GM10847 (cell line): ENCODE results near the gene MARF1.

Source experiments
- POLR2A ChIP-seq: IDR thresholded peaks from 2 replicates; pipeline ENCODE4 v1.6.1; 2011; ENCODE audit not compliant: insufficient read length; ENCODE audit errors: extremely low read depth

The MARF1 gene

GRCh38 chr16:15660203-15660601 is 17.2 kb upstream of the MARF1 start:
- no peak for TF ChIP-seq POLR2A

DNA sequence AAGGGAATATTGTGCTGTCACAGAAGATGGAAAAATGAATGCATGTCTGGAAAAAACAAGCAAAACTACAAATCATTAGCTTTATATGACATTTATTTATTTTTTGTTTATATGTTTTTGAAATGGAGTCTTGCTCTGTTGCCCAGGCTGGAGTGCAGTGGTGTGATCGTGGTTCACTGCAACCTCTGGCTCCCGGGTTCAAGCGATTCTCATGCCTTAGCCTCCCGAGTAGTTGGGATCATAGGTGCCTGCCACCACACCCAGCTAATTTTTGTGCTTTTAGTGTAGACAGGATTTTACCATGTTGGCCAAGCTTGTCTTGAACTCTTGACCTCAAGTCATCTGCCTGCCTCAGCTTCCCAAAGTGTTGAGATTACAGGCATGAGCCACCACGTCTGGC is 15.6 kb upstream of the MARF1 start:
- no peak for TF ChIP-seq POLR2A

GRCh38 chr16:15658149-15658548 is 15.2 kb upstream of the MARF1 start:
- TF ChIP-seq POLR2A, result no peak

DNA sequence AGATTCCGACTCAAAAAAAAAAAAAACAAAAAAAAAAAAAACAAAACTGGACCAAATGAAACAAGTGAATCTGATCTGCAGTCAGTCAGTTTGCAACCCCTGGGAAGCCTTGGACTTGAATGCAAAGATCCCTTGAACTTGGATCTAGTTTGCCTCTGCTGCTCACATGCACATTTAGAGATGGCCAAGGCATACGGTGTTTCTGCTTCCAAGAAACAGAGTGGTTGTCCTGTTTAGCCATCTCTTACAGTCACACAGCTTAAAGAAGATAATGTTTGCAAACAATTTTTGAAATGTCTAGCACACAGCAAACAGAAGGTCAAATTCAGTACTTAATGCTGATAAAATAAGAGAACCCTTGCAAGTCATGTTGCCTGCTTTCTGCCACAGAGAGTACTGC is 11.6 kb upstream of the MARF1 start:
- TF ChIP-seq POLR2A, result no peak

GRCh38 chr16:15653227-15653626 is 10.3 kb upstream of the MARF1 start:
- TF ChIP-seq POLR2A, result no peak

DNA sequence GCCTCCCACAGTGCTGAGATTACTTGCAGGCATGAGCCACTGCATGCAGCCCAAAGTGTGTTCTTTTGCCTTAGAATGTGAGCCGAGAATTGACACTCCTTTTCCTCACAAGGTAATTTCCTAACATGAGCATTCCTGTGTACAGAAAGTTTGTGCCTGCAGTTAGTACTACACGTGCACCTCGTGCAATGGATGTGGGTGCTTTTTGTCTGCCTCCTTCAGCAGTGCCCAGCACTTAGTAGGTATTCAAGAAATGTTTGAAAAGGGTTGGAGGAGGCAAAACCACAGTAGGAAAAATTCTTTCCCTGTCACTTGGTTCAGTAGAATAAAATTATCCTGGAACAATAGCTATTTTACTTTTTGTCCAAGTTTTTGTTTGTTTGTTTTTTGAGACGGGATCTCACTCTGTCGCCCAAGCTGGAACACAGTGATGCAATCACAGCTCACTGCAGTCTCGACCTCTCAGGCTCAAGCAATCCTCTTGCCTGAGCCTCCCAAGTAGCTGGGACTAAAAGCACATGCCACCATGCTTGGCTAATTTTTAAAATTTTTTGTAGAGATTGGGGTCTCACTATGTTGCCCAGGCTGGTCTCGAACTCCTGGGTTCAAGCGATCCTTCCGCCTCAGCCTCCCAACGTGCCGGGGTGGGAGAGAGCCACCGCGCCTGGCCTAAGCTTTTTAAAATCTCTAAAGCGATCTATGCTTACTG is 9.5 kb upstream of the MARF1 start:
- TF ChIP-seq POLR2A, result no peak

GRCh38 chr16:15650698-15651171 is 7.8 kb upstream of the MARF1 start:
- no peak for TF ChIP-seq POLR2A

DNA sequence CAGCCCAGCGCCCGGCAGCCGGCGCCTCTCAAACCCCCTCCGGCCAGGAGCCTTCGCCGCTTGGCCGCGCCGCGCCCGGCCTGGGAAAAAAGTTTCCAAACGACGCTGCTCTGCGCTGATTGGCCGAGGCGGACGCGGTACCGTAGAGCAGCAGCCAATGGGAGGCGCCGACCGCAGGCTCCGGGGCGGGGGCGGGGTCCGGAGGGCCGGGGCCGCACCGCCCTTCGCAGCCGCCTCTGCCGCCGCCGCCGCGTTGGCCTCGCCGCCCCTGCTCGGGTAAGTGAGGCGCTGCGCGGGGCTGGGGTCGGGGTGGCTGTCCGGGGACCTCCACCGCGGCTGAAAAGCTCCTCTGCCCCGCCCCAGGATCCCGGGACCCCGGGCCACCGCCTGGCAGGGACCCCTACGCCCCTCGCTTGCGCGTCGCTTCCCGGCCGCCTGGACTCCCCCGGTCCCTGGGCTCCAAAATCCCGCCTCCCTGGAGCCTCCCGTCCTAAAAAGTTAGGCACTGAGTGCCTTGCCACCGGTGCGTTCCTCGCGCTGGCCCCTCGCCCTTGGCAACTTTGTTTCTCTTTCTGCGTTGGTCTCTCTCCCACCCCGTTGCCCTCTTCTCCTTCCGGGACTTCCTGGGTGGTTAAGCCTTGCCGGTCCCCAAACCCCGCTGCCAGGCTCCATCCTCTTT is 7.2 kb upstream of the MARF1 start, which contains the start of gene NDE1:
Gene NDE1 (plus strand): TSS at position 227 of the 679 bp plus-strand sequence. CDS start 14,534 bp downstream, outside the sequence.
- peak; percentile 66 for TF ChIP-seq POLR2A

DNA sequence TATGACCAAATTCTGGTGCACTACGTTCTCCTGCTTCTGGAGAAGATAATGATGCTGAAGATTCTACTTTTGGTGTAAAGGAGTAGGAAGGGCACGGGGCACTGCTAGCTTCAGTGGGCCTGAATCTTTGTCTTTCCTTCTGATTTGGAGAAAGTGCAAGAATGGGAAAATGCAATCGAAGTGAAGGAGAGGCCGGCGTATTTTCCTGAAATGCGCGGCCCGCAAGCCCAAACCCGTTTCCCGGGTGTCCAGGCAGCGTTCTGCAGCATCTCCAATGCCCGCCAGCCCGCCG is 6.7 kb upstream of the MARF1 start:
- no peak for TF ChIP-seq POLR2A

- no peak for TF ChIP-seq POLR2A
Measured at GRCh38 chr16:15648135-15648730, 5.3 kb upstream of the MARF1 start.

DNA sequence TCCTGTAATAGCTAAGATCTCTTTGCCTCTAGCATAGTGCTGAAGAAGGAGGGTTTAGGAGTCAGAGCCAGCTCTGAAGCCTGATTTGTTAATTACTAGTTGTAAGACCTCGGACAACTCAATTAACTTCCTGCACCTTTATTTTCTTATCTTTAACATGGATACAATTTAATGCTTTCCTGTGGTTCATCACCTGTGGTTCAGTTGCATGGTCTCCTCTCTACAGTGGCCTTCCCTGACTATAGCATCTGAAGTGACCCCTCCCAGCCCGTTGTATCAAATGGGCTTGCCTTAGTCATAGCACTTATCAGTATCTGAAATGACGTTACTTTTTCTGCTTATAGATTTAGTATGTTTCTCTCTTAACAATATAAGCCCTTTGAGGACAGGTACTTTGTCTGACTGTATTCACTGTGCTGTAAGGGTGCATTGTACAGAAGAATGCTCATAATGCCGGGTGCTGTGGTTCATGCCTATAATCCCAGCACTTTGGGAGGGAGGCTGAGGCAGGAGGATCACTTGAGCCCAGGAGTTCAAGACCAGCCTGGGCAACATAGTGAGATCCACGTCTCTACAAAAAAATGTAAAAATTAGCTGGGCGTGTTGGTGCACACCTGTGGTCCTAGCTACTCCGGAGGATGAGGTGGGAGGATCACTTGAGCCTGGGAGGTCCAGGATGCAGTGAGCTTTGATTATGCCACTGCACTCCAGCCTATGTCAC is 4.5 kb upstream of the MARF1 start:
- TF ChIP-seq POLR2A, result no peak

- TF ChIP-seq POLR2A, result no peak
Measured at GRCh38 chr16:15644267-15644961, 1.5 kb upstream of the MARF1 start.

GRCh38 chr16:15643946-15644250 is 944 bp upstream of the MARF1 start:
- no peak for TF ChIP-seq POLR2A

DNA sequence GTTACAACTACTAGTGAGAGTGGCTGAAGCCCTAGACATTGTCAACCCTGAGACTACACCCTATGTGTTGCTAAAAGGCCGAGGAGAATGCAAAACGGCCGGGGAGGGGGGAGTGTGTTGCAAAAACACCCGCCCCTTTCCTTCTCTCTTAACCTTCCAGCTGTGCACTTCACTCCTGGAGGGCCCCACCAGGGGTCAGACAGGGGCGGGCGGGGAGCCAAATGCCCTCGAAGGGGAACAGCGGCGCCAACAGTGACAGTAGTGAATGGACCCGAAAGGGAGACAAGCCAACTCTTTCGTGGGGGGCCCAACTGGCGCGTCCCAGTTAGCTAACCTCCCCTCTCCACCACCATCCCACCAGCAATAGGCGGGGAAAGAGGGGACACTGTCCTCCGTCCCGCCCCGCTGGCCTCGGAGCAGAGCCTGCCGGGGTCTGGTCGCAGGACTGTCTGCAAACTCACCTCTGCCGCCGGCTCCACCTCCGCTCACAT is 352 bp downstream of the MARF1 start:
- TF ChIP-seq POLR2A, result no peak

- no peak for TF ChIP-seq POLR2A
Measured at GRCh38 chr16:15641753-15642556, 999 bp downstream of the MARF1 start.

- no peak for TF ChIP-seq POLR2A
Measured at GRCh38 chr16:15640966-15641365, 2.0 kb downstream of the MARF1 start.
